NCI-H1436 treated with DMSO at 0.1 percent for 48 hours (cell line): ENCODE measurements around the gene TMEM41A.

ENCODE experiments used
- DNase-seq: peaks from one replicate; lab custom pipeline; 2025; lab: John Stamatoyannopoulos, UW

Gene TMEM41A

DNA sequence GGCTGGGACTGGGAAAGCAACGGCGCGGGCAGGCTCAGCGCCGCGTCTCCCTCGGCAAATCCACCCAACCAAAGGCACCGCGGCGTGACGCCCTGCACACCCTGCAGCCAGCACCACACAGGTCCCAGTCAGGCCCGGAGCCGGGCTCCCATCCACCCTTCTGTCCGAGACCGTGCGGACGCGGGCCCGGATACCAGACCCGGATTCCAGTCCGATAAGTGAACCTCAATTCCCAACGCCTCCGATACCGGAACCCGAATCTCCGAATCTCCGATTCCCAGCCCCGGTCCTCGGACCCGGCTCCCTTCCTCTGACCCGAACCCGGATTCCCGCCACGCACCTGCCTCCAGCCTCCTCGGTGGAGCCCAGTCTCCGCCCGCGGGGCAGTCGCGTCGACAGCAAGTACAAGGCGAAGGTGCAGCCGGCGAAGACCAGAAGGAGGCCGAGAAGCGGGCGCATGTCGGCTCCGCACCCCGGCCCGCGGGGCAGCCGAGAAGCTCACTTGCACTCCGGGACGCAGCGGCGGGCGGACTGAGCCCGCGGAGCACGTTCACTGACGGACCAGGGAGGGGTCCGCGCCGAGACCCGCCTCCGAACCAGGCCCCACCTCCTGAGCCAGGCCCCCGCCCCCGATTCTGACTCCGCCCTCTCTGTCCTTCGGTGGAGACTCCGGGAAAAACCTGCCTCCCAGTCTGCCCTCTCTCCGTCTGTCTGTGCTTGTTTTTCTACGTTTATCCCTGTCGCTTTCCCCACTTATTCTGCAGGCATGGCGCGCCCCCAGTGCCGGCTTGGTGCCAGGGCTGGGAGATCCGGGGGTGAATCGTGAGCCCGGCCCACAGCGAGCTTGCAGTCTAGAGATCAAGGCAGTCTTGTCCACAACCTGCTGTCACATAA, at the start of gene TMEM41A:
TMEM41A (minus strand) TSS at position 533 of the 894 bp plus-strand sequence; CDS start at position 459, 74 bp downstream.
- peak; percentile 62 for DNase-seq

DNA sequence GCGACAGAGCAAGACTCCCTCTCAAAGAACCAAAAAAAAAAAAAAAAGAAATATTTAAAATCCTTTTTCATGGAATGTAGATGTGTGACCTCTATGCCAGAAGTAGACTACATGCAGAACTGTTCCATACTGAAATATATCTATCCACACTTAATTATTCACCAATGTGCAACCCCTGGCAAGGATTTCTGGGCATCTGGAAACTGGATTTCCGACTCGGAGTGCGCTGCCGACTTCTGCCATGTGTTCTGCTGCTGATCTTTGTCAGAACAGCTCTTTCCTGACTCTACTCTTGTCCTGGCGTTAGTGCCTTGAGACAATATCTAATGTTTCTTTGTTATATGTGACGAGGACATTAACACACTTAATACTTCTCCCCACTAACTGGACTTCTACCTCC, 41.9 kb upstream of the TMEM41A start:
- DNase-seq, result no peak

DNA sequence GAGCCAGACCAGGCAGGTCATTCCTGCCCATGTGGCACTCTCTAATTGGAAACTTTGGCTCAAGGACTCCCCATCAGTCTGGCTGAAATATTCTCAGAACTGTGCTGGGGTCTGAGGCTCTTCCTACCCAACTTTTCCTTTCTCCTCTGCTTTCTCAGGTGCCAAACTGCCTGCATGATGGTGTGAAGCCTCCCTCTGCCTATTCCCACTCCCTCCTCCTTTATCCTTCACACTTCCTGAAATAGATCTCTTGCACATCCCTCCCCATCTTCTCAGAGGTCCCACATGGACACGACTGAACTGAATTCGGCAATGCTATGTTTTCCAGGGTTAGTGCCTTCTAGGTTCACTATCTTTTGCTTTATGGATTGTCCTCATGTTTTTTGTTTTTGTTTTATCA, 41.1 kb upstream of the TMEM41A start:
- DNase-seq, result no peak

DNA sequence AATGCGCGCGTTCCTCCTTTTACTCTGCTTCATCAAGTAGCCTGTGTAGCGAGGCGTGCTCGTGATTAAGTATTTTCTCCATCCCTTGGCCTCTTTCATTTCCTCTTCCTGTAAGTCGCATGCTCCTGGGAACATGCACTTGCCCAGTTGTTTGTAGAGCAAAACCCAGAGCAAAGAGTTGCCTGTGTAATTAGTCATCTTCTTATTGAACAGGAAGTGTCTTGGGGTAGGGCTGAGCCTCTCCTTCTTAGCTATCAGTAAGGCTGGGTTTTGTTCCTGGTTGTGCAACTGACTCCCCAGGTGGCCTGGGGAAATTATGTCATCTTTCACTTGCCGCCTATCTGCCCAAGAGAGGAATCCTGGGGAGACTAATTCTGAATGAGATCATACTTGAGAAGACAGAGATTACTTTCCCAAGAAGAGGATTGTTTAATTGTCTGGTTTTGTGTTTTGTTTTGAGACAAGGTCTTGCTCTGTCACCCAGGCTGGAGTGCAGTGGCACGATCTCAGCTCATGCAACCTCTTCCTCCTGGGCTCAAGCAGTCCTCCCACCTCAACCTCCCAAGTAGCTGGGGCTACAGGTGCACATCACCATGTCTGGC, 38.6 kb upstream of the TMEM41A start:
- DNase-seq, result no peak

DNA sequence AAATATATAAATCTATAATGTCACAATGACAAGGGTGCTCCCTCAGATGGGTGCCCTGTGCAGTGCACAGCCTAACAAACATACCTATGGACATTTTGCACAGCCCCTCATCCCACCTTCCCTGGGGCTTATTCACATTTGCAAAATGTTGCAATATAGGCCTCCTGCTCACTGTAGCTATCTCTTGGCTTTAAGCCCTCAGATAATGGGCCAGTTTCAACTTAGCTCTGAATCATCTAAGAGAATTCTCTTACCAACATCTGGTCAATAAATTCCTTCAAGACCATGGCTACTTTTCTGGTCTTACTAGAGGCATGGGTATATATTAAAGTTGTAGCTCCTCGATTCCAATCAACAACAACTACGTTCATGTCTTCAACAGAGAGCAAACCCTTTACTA, 35.7 kb upstream of the TMEM41A start:
- DNase-seq, result no peak

DNA sequence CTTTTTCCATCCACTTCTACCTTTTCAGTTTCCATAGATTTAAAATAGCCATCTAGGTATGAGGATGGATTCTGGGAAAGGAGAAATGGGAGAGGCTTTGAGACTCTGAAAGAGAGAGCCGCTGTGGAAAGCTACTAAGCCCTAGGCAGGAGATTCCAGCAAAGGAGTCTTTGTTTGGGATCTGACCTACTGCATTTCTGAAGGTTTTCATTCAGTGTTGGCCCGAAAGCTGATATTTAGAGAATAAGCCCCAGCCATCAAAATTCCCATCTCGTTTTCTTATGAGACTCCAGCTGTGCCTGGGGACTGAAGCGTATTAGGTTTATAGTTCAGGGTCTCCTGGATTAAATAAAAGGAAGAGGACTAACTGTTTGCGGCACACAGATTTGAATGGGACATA, 34.1 kb upstream of the TMEM41A start:
- no peak for DNase-seq

DNA sequence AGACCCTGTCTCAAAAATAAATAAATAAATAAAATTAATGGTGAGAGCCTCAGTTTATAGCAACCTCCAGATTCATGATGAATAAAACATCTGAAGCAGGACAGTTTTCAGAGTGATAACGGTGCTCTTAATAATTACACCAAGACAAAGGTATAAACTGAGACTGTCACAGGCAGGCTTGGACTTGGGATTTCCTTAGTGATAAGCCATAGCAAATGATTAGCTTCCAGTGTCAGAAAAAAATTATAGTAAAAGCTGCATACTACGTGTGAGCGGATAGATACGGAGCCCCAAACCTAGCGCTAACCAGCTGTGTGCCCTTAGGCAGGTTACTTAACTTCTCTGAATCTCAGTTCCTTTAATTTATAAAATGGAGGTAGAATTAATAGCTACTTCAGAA, 32.0 kb upstream of the TMEM41A start:
- no peak for DNase-seq

DNA sequence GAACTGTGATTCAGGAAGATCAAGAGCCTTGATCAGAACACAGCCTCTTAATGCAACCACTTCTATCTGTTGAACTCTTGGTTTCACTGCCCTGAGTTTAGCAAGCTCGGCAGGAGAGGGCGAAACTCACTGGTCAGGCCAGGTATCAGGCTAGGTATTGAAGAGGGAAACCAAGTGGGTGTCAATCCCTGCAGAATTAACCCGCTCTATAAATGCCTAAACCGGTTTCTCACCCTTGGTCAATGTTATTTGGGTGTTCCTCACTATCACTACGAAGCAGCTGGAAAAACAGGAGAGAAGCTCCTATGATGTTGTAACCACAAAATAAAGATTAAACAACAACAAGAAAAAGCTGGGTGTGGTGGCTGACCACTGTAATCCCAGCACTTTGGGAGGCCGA, 29.7 kb upstream of the TMEM41A start:
- no peak for DNase-seq

DNA sequence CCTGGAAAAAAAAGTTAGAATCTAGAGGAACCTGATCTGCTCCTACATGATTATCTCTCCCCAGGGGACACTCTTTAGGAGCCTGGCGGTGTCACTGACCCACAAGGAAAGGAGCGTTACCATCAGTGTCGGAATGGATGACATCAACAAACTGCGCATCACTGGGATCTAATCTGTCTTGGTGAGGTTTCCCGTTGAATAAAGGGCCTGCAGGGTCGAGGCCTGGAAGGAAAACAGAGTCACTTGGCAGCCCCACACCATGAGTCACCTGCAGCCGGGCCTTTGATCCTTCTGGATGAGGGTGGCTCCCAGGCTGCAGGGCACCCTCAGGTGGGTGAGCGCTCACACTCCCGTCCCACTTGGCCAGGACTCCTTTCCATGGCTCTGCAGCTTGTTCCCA, 28.5 kb upstream of the TMEM41A start:
- no peak for DNase-seq

DNA sequence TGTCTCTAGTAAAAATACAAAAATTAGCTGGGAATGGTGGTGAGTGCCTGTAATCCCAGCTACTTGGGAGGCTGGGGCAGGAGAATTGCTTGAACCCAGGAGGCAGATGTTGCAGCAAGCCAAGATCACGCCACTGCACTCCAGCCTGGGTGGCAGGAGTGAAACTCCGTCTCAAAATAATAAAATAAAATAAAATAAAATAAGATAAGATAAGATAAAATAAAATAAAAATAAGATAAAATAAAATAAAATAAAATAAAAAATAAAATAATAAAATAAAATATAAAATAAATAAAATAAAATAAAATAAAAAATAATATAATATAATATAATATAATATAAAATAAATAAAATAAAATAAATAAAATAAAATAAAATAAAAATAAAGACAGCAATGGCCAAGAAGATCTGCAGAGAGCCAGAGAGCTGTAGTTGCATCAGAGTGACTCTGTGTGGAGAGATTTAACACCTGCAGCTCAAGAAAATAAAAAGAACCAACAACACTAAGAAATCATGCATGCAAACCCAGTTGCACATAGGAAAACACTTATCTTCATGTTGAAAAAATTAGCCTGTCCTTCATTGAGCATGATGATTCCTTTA, 27.6 kb upstream of the TMEM41A start:
- DNase-seq, result no peak

DNA sequence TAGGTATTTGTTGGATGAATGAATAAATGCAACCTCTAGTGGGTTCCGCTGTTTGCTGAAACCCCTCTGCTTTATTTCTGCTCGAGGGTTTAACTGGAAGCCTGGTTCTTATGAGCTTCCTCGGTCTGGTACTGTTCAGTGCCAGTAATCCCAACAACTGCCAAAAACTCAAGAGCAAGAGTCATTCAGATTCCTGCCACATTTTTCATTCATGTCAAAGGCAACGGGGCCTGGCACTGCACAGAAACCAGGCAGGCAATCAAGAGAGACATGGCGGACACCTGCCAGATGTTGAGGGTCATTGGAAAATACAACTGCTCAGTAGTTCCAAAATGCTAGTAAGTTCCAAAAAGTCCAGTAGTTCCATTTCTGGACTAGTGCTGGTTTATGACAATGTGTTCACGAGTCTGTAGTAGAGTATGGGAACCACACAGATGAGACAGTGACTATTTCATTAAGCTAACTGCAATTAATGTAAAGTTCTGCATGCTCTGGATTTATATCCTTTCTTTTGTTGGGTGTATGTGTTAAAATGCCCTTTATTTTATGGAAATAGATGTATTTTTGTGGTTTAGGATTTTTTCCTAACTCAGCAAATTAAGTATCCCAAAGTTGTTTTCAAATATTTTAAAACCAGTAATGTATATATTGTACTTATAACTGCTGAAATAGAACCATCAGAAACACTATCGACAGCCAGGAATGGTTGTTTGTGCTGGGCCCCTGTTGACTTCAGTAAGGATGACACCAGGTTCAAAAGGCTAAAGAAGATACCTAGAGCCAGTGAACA, 22.7 kb upstream of the TMEM41A start:
- no peak for DNase-seq

DNA sequence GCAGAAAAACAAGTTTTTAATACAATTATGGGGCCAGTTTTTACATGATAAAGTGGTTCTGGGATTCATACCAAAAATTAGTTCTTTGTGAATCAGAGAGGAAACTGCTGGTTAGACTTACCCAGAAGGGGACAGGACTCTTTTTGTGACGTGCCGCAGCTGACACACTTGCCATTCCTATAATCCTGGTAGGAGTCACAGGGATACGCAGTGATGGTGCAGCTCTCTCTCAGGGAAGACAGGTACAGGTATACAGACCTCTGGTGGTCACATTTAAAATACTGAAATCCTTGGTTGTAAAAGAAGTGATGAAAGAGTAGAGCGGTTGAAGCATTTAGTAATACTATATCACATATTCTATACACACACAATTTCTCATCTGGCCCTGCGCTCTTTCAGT, 20.2 kb upstream of the TMEM41A start:
- no peak for DNase-seq

DNA sequence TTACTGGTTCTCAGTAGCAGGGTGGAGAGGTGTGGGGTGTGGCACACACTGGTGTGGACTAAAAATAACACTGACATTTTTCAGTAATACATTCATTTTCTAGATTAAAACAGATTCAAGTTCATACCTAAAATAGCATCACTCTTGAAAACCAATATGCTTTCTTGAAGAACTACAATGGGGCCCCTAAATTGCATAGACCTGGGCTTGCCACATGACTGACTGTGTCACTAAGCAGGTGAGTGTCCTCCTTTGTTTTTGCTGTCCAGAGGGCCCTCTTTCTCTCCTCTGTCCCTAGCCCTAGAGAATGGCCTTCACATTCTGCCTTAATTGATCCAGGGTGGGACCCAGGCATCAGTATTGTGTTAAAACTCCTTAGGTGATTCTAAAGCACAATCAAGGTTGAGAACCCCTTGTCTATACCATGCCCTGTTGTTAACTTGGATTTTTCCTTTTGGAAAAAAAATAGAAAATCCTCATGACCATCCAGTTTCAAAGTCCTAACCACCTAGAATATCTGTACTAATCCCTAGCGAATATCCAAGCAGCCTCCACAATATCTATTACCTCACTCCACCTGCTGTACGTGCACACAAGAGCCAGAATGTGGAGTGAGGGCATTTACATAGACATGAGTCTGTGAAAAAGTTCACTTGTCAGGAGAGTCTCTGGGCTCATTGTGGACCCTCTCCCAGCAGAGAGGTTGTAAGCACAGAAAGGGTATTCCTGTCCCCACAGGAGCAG, 18.7 kb upstream of the TMEM41A start:
- no peak for DNase-seq

DNA sequence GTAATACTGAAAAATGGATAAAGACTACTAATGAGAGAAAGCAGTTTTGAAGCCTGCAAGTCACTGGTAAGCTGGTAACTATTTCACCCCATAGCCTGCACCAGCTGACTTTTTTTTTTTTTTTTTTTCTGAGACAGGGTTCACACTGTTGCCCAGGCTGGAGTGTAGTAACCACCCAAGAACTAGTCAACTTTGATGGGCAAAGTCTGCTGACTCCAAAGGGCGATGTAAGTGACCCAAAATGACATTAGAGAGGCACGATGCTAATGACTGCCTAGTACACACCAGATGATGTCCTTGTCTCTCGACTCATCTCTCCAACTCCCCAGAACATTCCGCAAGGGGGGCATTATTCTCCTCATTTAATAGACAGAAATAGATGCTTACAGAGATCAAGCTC, 12.9 kb upstream of the TMEM41A start:
- no peak for DNase-seq

DNA sequence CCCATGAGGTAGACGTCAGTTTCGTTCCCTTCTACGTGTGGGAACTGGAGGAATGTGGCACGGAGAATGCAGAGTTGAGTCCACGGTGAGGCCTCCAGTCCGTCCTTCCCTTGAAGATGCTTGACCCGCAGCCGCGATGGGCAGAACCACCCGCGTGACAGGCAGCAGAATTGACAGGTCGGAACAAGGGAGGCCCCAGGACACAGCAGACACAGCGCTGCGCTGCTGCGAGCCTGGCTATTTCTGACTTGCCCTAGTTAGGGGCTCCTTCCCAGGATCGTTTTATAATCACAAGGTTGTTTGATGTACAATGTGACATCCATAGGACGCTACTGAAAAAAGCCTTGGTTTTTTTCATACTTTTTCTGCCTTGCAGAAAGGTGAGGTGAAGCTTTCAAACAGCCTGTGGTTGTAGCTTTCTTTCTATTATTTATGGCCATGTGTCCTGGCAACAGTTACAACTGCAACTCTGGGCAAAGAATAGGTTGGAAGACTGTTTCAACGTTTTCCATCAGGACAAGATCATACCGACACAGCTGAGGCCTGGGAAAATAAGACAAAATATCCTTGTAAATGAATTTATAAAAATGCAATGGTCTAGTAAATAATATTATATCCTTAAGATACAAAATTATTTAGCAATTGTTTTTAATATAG, 9.6 kb upstream of the TMEM41A start:
- DNase-seq, result no peak

DNA sequence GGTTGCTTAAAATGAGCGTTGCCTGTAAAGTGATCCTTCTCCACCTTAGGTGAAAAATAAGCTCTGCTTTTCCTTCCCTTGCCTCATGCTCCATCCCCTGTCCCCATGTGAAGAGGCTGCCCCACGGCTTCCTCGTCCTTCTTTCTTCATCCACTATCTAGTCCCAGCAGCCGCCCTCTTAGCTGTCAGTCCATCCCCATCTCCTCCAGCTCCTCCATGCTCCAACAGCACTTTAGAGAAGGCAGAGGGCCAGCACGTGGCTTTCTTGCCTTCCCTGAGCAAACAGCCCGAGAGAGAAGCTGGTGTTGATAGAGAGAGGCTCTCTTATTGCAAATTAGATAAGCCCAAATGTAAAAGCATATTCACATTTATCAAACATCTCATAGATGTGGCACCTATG, 9.0 kb upstream of the TMEM41A start:
- DNase-seq, result no peak

DNA sequence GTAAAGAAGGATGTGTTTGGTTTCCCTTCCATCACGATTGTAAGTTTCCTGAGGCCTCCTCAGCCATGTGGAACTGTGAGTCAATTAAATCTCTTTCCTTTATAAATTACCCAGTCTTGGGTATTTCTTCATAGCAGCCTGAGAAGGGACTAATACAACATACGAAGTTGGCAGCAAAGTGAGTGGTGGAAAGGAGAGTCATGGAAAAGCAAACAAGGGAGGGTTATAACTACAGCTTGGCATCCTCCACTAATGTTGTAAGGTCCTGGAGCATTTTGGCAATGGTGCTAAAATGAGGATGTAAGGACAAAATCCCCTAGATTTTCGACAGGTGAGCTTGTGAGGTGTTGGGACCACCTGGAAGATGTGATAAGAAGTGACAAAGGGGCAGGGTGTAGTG, 5.8 kb upstream of the TMEM41A start:
- no peak for DNase-seq

DNA sequence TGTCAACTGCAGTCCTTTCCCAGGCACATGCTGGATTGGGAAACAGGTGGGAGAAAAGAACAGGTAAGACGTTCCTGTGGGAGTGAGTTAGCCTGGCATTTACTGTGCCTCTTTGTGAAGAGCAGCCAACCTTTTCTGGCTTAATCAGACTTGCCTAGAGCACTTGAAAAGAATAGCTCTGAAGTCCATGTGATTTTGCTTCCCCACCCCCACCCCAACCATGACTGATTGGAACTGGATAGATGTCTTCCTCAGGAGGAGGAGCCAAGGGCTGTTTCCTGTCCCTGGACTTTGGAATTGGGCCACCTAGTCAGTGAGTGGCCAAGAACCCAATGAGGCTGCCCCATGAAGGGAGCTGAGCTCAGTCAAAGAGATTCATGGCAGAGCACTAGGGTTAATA, 4.7 kb upstream of the TMEM41A start:
- DNase-seq, result no peak

DNA sequence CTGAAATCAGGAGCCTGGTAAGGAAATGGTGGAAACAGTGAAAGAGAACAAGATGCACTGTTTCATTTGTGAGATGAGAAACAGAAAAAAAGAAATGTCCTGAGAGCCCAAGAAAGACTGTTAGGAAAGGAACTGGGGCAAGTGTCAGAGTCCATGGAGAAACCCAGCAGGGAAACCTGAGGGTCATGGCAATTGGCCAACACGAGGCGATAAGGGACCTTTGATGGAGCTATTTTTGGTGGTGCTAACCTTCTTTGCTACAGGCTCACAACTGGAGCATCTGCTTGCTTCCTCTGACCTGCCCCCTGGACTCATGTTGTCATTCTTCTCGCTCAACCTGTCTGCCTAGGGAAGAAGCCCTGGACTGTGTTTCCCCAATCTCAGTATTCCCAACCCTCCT, 4.2 kb upstream of the TMEM41A start:
- no peak for DNase-seq

DNA sequence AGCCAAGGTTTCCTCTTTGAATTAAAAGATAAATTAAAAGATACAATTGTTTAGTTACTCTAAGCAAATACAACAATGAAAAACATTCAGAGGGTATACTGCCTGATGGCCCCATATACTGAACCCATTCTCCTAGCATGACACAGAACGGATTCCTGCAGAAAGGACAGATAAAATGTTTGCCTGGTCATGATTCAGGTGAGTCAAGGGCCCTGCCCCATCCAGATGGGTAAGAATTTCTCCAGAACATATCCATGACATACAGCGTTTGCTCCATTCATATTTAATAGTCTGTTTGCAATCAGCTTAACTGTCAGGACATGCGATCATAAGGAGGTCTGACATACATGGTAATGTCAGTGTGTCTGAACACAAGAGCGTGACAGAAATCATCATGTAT, 8.6 kb downstream of the TMEM41A start:
- DNase-seq, result no peak

DNA sequence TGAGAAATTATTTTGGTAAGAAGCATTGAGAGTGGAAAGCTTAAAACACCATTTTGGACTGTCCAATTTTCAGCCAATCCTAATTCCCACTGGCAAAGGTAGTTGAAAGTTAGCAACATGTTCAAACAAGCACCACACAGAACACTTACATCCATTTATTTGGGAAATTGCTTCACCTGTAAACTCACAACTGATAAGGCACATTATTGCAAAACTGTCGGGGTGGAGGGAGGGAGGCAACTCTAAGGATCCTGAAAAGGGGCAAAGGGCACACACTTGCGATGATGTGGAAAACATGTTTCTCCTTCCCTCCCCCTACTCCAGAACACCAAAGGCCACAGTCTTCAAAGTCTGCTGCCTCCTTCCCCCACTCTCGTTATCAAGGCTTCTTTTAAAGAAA, 9.4 kb downstream of the TMEM41A start:
- no peak for DNase-seq
